ENCODE data around the gene GGT6. TPM values are rescaled to one million over a fixed set of nuclear protein-coding genes. Genes with fewer than 3 reads are reported as not detected.

Gene GGT6
- polyA plus RNA-seq, 2 of the 4 experiments (the other 2 are of a cell fraction): not detected

DNA sequence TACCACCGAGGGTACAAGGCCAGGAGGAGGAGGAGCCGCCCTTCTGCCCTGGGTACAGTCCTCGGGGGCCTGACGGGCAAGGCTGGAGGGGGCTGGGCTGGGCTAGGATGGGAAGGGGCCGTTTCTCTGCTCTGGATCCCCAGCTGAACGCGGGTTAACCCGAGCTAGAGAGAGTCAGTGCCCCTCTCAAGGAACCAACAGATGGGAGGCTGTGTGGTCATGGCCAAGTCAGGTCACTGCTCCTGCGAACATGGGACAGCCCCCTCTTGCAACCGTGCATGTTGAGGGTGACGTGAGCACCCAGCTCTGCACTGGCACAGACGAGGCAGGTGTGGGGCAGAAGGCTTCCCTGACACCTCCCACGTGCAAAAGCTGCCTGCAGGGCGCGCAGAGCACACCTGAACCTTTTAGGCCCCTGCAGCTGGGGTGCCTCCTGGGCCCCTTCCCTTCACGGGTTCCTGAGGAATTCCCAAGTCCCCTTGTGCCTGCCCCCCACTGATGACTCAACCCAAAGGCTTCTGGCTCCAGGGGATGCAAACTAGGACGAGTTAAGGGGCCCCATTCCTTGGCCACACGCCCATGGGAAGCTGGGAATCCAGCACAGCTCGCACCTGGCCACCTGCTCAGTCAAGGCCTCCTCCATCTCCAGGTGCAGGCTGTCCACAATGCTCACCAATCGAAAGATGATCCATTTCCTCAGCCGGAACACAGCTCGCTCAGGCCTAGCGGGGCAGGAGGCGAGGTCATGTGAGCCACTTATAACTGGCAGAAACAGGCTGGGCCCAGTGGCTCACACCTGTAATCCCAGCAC, 11.5 kb downstream of the GGT6 start:
- 85% methylated on average over 20 of the region's 24 CpGs for WGBS (ENCODE audit: missing lambda C conversion rate)
- DNase-seq (ENCODE audit: low read depth in 1 of 2, low spot score in 1 of 2): no peak
- ChIA-PET POLR2A (interaction anchor here (0.6 kb wide), 2 partner anchors 147 to 276 kb away, joined by 4 to 6 read pairs; no protein-coding TSS in a partner anchor), CTCF (interaction anchor here (1.1 to 13.0 kb wide), 5 partner anchors 8 to 128 kb away, joined by 3 to 99 read pairs (median 6); no protein-coding TSS in a partner anchor)
- no peak for TF ChIP-seq CHD4 (IDR thresholded peaks at IDR 0.05; ENCODE audit: borderline replicate concordance)
- TF ChIP-seq HES2 (IDR thresholded peaks at IDR 0.05): no peak
- TF ChIP-seq, protein P1, sequence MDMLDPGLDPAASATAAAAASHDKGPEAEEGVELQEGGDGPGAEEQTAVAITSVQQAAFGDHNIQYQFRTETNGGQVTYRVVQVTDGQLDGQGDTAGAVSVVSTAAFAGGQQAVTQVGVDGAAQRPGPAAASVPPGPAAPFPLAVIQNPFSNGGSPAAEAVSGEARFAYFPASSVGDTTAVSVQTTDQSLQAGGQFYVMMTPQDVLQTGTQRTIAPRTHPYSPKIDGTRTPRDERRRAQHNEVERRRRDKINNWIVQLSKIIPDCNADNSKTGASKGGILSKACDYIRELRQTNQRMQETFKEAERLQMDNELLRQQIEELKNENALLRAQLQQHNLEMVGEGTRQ (IDR thresholded peaks at IDR 0.05): no peak
- no peak for TF ChIP-seq ZNF302 (CRISPR knock-in tag; IDR thresholded peaks at IDR 0.05)
- no peak for TF ChIP-seq SMC3 (IDR thresholded peaks at IDR 0.05)
- TF ChIP-seq RCOR1 (IDR thresholded peaks at IDR 0.05; ENCODE audit: low read depth, low read length): no peak
- TF ChIP-seq CEBPB (IDR thresholded peaks at IDR 0.05): no peak
- no peak for TF ChIP-seq GATA3 (IDR thresholded peaks at IDR 0.05; ENCODE audit: borderline replicate concordance)
- no peak for TF ChIP-seq KDM5A (IDR thresholded peaks at IDR 0.05)
- no peak overlapping the region for H3K4me2 ChIP-seq
- FAIRE-seq: no peak
- no peak overlapping the region for H3K4me3 ChIP-seq
- no peak for ATAC-seq
- H3K4me1 ChIP-seq: peaks cover 21% of the 10 kb centered on the region
- no peak overlapping the region; a peak in 1 of 6 replicates for H3K27ac ChIP-seq
- no peaks in the 10 kb centered on the region for H3K9me3 ChIP-seq

GRCh38 chr17:4548061-4548461, 12.3 kb downstream of the GGT6 start:
- ChIA-PET CTCF (interaction anchor here (1.2 to 13.0 kb wide), 4 partner anchors 14 to 127 kb away, joined by 4 to 99 read pairs (median 5); no protein-coding TSS in a partner anchor), POLR2A (no interaction called here)
- H3K4me1 ChIP-seq: peaks cover 16% of the 10 kb centered on the region; the same call in 1 of the 3 replicates
- TF ChIP-seq CEBPB (IDR thresholded peaks at IDR 0.05): no peak
- no peak for TF ChIP-seq ZSCAN20 (CRISPR knock-in tag; IDR thresholded peaks at IDR 0.05)
- no peak for TF ChIP-seq ZC3H11A (IDR thresholded peaks at IDR 0.05)
- TF ChIP-seq, protein P2, sequence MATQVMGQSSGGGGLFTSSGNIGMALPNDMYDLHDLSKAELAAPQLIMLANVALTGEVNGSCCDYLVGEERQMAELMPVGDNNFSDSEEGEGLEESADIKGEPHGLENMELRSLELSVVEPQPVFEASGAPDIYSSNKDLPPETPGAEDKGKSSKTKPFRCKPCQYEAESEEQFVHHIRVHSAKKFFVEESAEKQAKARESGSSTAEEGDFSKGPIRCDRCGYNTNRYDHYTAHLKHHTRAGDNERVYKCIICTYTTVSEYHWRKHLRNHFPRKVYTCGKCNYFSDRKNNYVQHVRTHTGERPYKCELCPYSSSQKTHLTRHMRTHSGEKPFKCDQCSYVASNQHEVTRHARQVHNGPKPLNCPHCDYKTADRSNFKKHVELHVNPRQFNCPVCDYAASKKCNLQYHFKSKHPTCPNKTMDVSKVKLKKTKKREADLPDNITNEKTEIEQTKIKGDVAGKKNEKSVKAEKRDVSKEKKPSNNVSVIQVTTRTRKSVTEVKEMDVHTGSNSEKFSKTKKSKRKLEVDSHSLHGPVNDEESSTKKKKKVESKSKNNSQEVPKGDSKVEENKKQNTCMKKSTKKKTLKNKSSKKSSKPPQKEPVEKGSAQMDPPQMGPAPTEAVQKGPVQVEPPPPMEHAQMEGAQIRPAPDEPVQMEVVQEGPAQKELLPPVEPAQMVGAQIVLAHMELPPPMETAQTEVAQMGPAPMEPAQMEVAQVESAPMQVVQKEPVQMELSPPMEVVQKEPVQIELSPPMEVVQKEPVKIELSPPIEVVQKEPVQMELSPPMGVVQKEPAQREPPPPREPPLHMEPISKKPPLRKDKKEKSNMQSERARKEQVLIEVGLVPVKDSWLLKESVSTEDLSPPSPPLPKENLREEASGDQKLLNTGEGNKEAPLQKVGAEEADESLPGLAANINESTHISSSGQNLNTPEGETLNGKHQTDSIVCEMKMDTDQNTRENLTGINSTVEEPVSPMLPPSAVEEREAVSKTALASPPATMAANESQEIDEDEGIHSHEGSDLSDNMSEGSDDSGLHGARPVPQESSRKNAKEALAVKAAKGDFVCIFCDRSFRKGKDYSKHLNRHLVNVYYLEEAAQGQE (IDR thresholded peaks at IDR 0.05): no peak
- no peak for TF ChIP-seq POLR2A (IDR thresholded peaks at IDR 0.05; ENCODE audit: low read length)
- TF ChIP-seq HMGXB4 (CRISPR knock-in tag; IDR thresholded peaks at IDR 0.05; ENCODE audit: borderline replicate concordance): no peak
- no peak for TF ChIP-seq RCOR1 (IDR thresholded peaks at IDR 0.05; ENCODE audit: low read depth, low read length)
- no peak for TF ChIP-seq SREBF2 (IDR thresholded peaks at IDR 0.05)
- no peak for TF ChIP-seq CHD2 (IDR thresholded peaks at IDR 0.05; ENCODE audit: low read length, partially characterized antibody)
- no peak for TF ChIP-seq RNF2 (IDR thresholded peaks at IDR 0.05; ENCODE audit: borderline replicate concordance, low read depth)
- TF ChIP-seq HOXA7 (CRISPR knock-in tag; IDR thresholded peaks at IDR 0.05): no peak
- H3K27ac ChIP-seq: no peak overlapping the region
- DNase-seq (ENCODE audit: low read depth in 1 of 2, low spot score in 1 of 2) (no peak), FAIRE-seq (no peak), ATAC-seq (no peak)
- 96% methylated on average over 16 of the region's 18 CpGs for WGBS (ENCODE audit: missing lambda C conversion rate)
- no peak overlapping the region for H3K4me3 ChIP-seq
- H3K9me3 ChIP-seq: no peaks in the 10 kb centered on the region
- no peak overlapping the region for H3K4me2 ChIP-seq
